CD4-positive, CD25-positive, alpha-beta regulatory T cell (primary cell): ENCODE data around the gene TDG. TPM values are rescaled to one million over a fixed set of nuclear protein-coding genes. Genes with fewer than 3 reads are reported as not detected.

Experiments
- ATAC-seq, 2 donors: fragments of 150-1000 bp; cut with Tn5 transposase; one replicate each; pipeline ENCODE4 v1.10.0; 2021; ENCODE audit warnings: low read depth in 2 of 2, moderate number of reproducible peaks in 2 of 2, moderate library complexity in 1 of 2
- DNase-seq, 3 donors: peaks; one replicate each; pipeline versions ENCODE4 v3.0.0 to v3.0.0-alpha.2; 2012 to 2022; ENCODE audit warnings: mixed read lengths in 1 of 3
- H3K27ac ChIP-seq: one replicate; pipeline ENCODE4 v1.7.0; 2013; ENCODE audit warnings: mild to moderate bottlenecking, low read length; ENCODE audit not compliant: insufficient read depth, poor library complexity, severe bottlenecking
- H3K27me3 ChIP-seq: one replicate; pipeline ENCODE4 v1.7.0; 2013; ENCODE audit warnings: low read length; ENCODE audit not compliant: control insufficient read depth, insufficient read depth
- H3K36me3 ChIP-seq: one replicate; pipeline ENCODE4 v1.7.0; 2013; ENCODE audit warnings: mild to moderate bottlenecking, low read length, moderate library complexity; ENCODE audit not compliant: control insufficient read depth, insufficient read depth
- H3K4me1 ChIP-seq: 2 replicates; pipeline ENCODE4 v1.7.0; 2013; ENCODE audit warnings: mild to moderate bottlenecking, low read length; ENCODE audit not compliant: insufficient read depth, control insufficient read depth, poor library complexity, severe bottlenecking
- H3K4me3 ChIP-seq: one replicate; pipeline ENCODE4 v1.7.0; 2013; ENCODE audit warnings: low read depth, mild to moderate bottlenecking, low read length, moderate library complexity
- H3K9me3 ChIP-seq, 2 experiments: 1 replicate in 1 of 2; 2 replicates in 1 of 2; pipeline ENCODE4 v1.7.0; 2013; ENCODE audit warnings: low read length in 2 of 2, mild to moderate bottlenecking in 1 of 2, moderate library complexity in 1 of 2; ENCODE audit not compliant: control insufficient read depth in 2 of 2
- H3K27ac Mint-ChIP-seq, 3 donors: one replicate each; pipeline ENCODE4 v1.8.0; 2020 to 2022; ENCODE audit warnings: mild to moderate bottlenecking in 3 of 3, mixed read lengths in 3 of 3, moderate library complexity in 2 of 3
- H3K27me3 Mint-ChIP-seq: one replicate; pipeline ENCODE4 v1.8.0; 2022; ENCODE audit warnings: mild to moderate bottlenecking, mixed read lengths
- H3K36me3 Mint-ChIP-seq: one replicate; pipeline ENCODE4 v1.8.0; 2020; ENCODE audit warnings: mixed read lengths
- H3K4me1 Mint-ChIP-seq, 4 donors: one replicate each; pipeline ENCODE4 v1.8.0; 2020 to 2022; ENCODE audit warnings: mixed read lengths in 4 of 4, mild to moderate bottlenecking in 1 of 4
- H3K4me3 Mint-ChIP-seq, 4 donors: one replicate each; pipeline ENCODE4 v1.8.0; 2020 to 2022; ENCODE audit warnings: mild to moderate bottlenecking in 4 of 4, mixed read lengths in 4 of 4, moderate library complexity in 3 of 4
- H3K9me3 Mint-ChIP-seq, 7 donors: one replicate each; pipeline ENCODE4 v1.8.0; 2020 to 2022; ENCODE audit warnings: mixed read lengths in 7 of 7, mild to moderate bottlenecking in 3 of 7, moderate library complexity in 2 of 7
- polyA plus RNA-seq, 4 donors: library from polyadenylated mRNA; unstranded; fragments of 300-500 nt; fragmentation: Illumina TruSeq; gene quantifications; one replicate each; pipeline ENCODE4 v1.2.3, GENCODE V29; 2021
- total RNA-seq: library from RNA; stranded (reverse); gene quantifications from one replicate; pipeline ENCODE4 v1.2.3, GENCODE V29; 2022

Gene TDG
- total and polyA plus RNA-seq, 5 donors from 2014 or later, result 18.6 to 26.7 (median 22.0) TPM

GRCh38 chr12:103948746-103949406 is 16.8 kb upstream of the TDG start:
- H3K36me3 ChIP-seq, result peaks cover 95% of the 10 kb centered on the region
- H3K4me3 ChIP-seq, result no peak overlapping the region
- peak; percentile 44 to 55 for ATAC-seq
- Mint-ChIP-seq H3K4me1 (peaks cover 10 to 20% (median 16%) of the 10 kb centered on the region in 4 donors), H3K9me3 (no peaks in the 10 kb centered on the region), H3K27ac (peak overlapping the region; percentile 25 to 75 (median 63)), H3K4me3 (no peak overlapping the region), H3K27me3 (no peaks in the 10 kb centered on the region), H3K36me3 (peaks cover 55% of the 10 kb centered on the region)
- peak in 1 of 3 donors; percentile 29 for DNase-seq
- no peaks in the 10 kb centered on the region for H3K27me3 ChIP-seq
- H3K9me3 ChIP-seq, result no peaks in the 10 kb centered on the region
- H3K27ac ChIP-seq, result no peak overlapping the region
- H3K4me1 ChIP-seq, result no peaks in the 10 kb centered on the region

- Mint-ChIP-seq H3K4me3 (peak overlapping the region in 2 of 4 donors; percentile 8 to 48), H3K27ac (peak overlapping the region in 1 of 3 donors; percentile 57), H3K4me1 (peaks cover 30 to 43% (median 36%) of the 10 kb centered on the region in 4 donors), H3K27me3 (no peaks in the 10 kb centered on the region), H3K9me3 (no peaks in the 10 kb centered on the region), H3K36me3 (peaks cover 41% of the 10 kb centered on the region)
- DNase-seq, result no peak
- no peaks in the 10 kb centered on the region for H3K27me3 ChIP-seq
- H3K36me3 ChIP-seq, result peaks cover 66% of the 10 kb centered on the region
- no peak overlapping the region for H3K4me3 ChIP-seq
- no peaks in the 10 kb centered on the region for H3K9me3 ChIP-seq
- no peak overlapping the region for H3K27ac ChIP-seq
- no peak for ATAC-seq
- H3K4me1 ChIP-seq, result peaks cover 22% of the 10 kb centered on the region
Measured at GRCh38 chr12:103952497-103952896, 13.2 kb upstream of the TDG start.

GRCh38 chr12:103955811-103956508 is 9.7 kb upstream of the TDG start:
- Mint-ChIP-seq H3K4me1 (peaks cover 26 to 51% (median 29%) of the 10 kb centered on the region in 4 donors), H3K9me3 (no peaks in the 10 kb centered on the region), H3K27me3 (no peaks in the 10 kb centered on the region), H3K36me3 (peaks cover 24% of the 10 kb centered on the region), H3K4me3 (peak overlapping the region; percentile 94 to 100 (median 99)), H3K27ac (peak overlapping the region; percentile 95 to 98 (median 97))
- no peaks in the 10 kb centered on the region for H3K9me3 ChIP-seq
- no peaks in the 10 kb centered on the region for H3K27me3 ChIP-seq
- ATAC-seq (no peak), DNase-seq (peak in 1 of 3 donors; percentile 19)
- peaks cover 25% of the 10 kb centered on the region for H3K4me1 ChIP-seq
- H3K27ac ChIP-seq, result peak overlapping the region; percentile 14
- H3K4me3 ChIP-seq, result peak overlapping the region; percentile 93
- peaks cover 35% of the 10 kb centered on the region for H3K36me3 ChIP-seq

GRCh38 chr12:103956509-103957027 is 9.1 kb upstream of the TDG start:
- ATAC-seq, result no peak
- no peaks in the 10 kb centered on the region for H3K27me3 ChIP-seq
- peaks cover 29% of the 10 kb centered on the region for H3K36me3 ChIP-seq
- Mint-ChIP-seq H3K4me3 (peak overlapping the region; percentile 94 to 100 (median 99)), H3K9me3 (no peaks in the 10 kb centered on the region), H3K36me3 (peaks cover 24% of the 10 kb centered on the region), H3K4me1 (peaks cover 26 to 51% (median 29%) of the 10 kb centered on the region in 4 donors), H3K27me3 (no peaks in the 10 kb centered on the region), H3K27ac (peak overlapping the region; percentile 95 to 98 (median 97))
- peak overlapping the region; percentile 83 for H3K27ac ChIP-seq
- H3K9me3 ChIP-seq, result no peaks in the 10 kb centered on the region
- H3K4me1 ChIP-seq, result peaks cover 25% of the 10 kb centered on the region
- peak overlapping the region; percentile 93 for H3K4me3 ChIP-seq
- DNase-seq, result no peak

- DNase-seq, result no peak
- peak overlapping the region; percentile 83 for H3K27ac ChIP-seq
- H3K9me3 ChIP-seq, result no peaks in the 10 kb centered on the region
- peak overlapping the region; percentile 95 to 98 (median 97) for H3K27ac Mint-ChIP-seq
- H3K4me3 Mint-ChIP-seq, result peak overlapping the region; percentile 94 to 100 (median 99)
- no peaks in the 10 kb centered on the region for H3K27me3 ChIP-seq
- H3K27me3 Mint-ChIP-seq, result no peaks in the 10 kb centered on the region
- ATAC-seq, result no peak
- H3K4me1 ChIP-seq, result peaks cover 25% of the 10 kb centered on the region
- H3K4me3 ChIP-seq, result no peak overlapping the region
- H3K9me3 Mint-ChIP-seq, result no peaks in the 10 kb centered on the region
- H3K4me1 Mint-ChIP-seq, result peaks cover 15 to 45% (median 24%) of the 10 kb centered on the region in 4 donors
- H3K36me3 ChIP-seq, result peaks cover 16% of the 10 kb centered on the region
- H3K36me3 Mint-ChIP-seq, result peaks cover 15% of the 10 kb centered on the region
Measured at GRCh38 chr12:103957865-103958388, 7.7 kb upstream of the TDG start.

- peaks cover 9% of the 10 kb centered on the region for H3K36me3 ChIP-seq
- H3K4me1 Mint-ChIP-seq, result peaks cover 14 to 42% (median 26%) of the 10 kb centered on the region in 4 donors
- peak overlapping the region in 2 of 4 donors; percentile 39 to 76 for H3K4me3 Mint-ChIP-seq
- ATAC-seq, result no peak
- H3K9me3 Mint-ChIP-seq, result no peaks in the 10 kb centered on the region
- H3K27ac ChIP-seq, result no peak overlapping the region
- no peaks in the 10 kb centered on the region for H3K9me3 ChIP-seq
- H3K36me3 Mint-ChIP-seq, result peaks cover 10% of the 10 kb centered on the region
- no peaks in the 10 kb centered on the region for H3K27me3 ChIP-seq
- H3K27me3 Mint-ChIP-seq, result no peaks in the 10 kb centered on the region
- H3K4me1 ChIP-seq, result peaks cover 25% of the 10 kb centered on the region
- DNase-seq, result no peak
- no peak overlapping the region for H3K27ac Mint-ChIP-seq
- H3K4me3 ChIP-seq, result no peak overlapping the region
Measured at GRCh38 chr12:103958621-103959020, 7.1 kb upstream of the TDG start.

GRCh38 chr12:103960616-103961227 is 5.0 kb upstream of the TDG start:
- no peak overlapping the region for H3K27ac Mint-ChIP-seq
- H3K27me3 ChIP-seq, result no peaks in the 10 kb centered on the region
- no peak overlapping the region for H3K27ac ChIP-seq
- H3K36me3 Mint-ChIP-seq, result peaks cover 4% of the 10 kb centered on the region
- no peak overlapping the region for H3K4me3 ChIP-seq
- H3K4me1 ChIP-seq, result peaks cover 29% of the 10 kb centered on the region
- peak overlapping the region in 1 of 4 donors; percentile 57 for H3K4me3 Mint-ChIP-seq
- no peak for DNase-seq
- no peak for ATAC-seq
- H3K4me1 Mint-ChIP-seq, result peaks cover 17 to 42% (median 28%) of the 10 kb centered on the region in 4 donors
- H3K9me3 Mint-ChIP-seq, result no peaks in the 10 kb centered on the region
- no peaks in the 10 kb centered on the region for H3K36me3 ChIP-seq
- H3K9me3 ChIP-seq, result no peaks in the 10 kb centered on the region
- no peaks in the 10 kb centered on the region for H3K27me3 Mint-ChIP-seq
